ENCODE data around the gene GAPDHS. TPM values are rescaled to one million over a fixed set of nuclear protein-coding genes. Genes with fewer than 3 reads are reported as not detected.

Gene GAPDHS
- total and polyA plus RNA-seq, 12 donors = not detected

DNA sequence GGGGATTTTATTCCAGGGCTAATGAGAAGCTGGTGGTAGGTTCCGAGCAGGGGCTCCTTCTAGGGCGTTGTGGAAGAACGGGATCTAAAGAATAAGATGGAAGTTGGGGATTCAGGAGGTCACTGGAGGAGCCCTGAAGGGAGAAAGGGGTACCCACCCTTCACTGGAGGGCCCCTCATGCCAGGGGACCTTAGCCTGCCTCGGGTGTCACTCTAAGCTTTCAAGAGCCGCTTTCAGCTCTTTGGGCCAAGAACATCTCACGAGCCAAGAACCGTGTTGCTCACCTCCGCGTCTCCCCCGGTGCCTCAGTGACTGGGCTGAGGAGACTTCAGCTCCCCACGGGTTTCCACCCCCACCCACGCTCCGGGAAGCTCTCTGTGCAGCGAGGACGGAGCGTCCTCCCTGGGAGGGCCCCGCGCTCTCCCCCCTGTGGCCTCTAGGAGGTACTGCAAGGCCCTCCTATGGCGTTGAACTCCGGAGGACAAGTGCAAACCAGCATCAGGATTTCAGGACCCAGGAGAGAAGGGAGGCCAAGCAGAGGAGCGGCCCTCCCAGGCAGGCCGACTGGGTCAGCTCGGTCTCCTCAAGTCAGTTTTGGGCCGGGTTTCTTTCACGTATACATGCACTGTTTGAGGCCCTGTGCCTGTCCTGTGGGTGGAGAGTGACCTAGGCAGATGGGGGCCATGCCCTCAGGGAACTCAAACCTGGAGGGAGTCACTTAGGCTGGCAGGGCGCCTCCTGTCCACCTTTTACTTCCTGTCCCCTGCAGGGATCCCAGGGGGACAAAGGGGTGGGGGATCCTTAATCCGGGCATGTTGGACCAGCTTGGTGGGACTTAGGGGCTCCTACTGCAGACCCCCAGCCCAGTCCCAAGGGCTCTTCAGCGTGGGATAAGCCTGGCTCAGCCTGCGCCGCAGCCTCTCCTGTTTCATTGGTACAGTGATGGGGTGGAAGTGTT is 37.9 kb upstream of the GAPDHS start:
- 22 to 35% (median 25%) methylated on average over 13 to 30 of the region's 30 CpGs for WGBS, 4 donors
- H3K36me3 ChIP-seq (replicated peaks in 1 of 2) = no peaks in the 10 kb centered on the region
- peaks cover 0 to 5% of the 10 kb centered on the region in 2 donors for H3K4me1 ChIP-seq (replicated peaks in 1 of 2)
- no peak for TF ChIP-seq POLR2A (IDR thresholded peaks at IDR 0.05)
- TF ChIP-seq, protein P1, sequence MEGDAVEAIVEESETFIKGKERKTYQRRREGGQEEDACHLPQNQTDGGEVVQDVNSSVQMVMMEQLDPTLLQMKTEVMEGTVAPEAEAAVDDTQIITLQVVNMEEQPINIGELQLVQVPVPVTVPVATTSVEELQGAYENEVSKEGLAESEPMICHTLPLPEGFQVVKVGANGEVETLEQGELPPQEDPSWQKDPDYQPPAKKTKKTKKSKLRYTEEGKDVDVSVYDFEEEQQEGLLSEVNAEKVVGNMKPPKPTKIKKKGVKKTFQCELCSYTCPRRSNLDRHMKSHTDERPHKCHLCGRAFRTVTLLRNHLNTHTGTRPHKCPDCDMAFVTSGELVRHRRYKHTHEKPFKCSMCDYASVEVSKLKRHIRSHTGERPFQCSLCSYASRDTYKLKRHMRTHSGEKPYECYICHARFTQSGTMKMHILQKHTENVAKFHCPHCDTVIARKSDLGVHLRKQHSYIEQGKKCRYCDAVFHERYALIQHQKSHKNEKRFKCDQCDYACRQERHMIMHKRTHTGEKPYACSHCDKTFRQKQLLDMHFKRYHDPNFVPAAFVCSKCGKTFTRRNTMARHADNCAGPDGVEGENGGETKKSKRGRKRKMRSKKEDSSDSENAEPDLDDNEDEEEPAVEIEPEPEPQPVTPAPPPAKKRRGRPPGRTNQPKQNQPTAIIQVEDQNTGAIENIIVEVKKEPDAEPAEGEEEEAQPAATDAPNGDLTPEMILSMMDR (IDR thresholded peaks at IDR 0.05) = peak; percentile 90 to 99 (median 94)
- peak; percentile 60 to 79 (median 67) for DNase-seq
- H3K9me3 ChIP-seq (replicated peaks in 1 of 3) = no peaks in the 10 kb centered on the region
- H3K4me3 ChIP-seq = no peak overlapping the region
- no peak overlapping the region for H3K27ac ChIP-seq
- intact Hi-C loops (cut with DNase I) = loop anchor here in 1 of 2 donors (2.0 kb wide), 1 partner anchor 143 kb away; no protein-coding TSS in a partner anchor
- H3K27me3 ChIP-seq = no peaks in the 10 kb centered on the region

DNA sequence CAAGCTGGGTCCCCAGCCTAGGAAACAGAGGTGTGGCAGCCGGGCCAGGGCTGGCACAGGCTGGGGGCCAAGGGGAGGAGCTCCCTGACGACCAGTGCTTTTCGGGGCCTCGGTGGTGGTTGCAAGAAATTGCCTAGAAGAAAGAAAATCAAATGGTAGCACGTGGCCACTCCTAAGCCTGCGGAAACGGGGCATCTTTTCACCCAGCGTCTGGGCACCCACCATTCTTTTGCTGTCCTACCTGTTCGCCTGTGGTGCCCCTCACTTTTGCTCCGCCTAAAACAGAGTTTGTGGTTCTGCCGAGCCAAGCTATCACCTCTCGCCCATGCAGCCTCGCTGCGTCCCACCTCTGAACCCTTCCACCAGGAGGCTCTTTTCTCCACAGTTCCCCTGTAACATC is 35.9 kb upstream of the GAPDHS start:
- H3K27me3 ChIP-seq = no peaks in the 10 kb centered on the region
- H3K36me3 ChIP-seq (replicated peaks in 1 of 2) = no peaks in the 10 kb centered on the region
- H3K4me1 ChIP-seq (replicated peaks in 1 of 2) = peaks cover 0 to 5% of the 10 kb centered on the region in 2 donors
- WGBS, 4 donors = 80 to 87% (median 86%) methylated on average over 12 to 14 of the region's 14 CpGs
- DNase-seq = no peak
- intact Hi-C loops (cut with DNase I) = no loop called here
- H3K9me3 ChIP-seq (replicated peaks in 1 of 3) = no peaks in the 10 kb centered on the region
- no peak overlapping the region for H3K27ac ChIP-seq
- no peak overlapping the region for H3K4me3 ChIP-seq
- TF ChIP-seq POLR2A (IDR thresholded peaks at IDR 0.05) = no peak
- TF ChIP-seq, protein P1 (IDR thresholded peaks at IDR 0.05) = no peak

DNA sequence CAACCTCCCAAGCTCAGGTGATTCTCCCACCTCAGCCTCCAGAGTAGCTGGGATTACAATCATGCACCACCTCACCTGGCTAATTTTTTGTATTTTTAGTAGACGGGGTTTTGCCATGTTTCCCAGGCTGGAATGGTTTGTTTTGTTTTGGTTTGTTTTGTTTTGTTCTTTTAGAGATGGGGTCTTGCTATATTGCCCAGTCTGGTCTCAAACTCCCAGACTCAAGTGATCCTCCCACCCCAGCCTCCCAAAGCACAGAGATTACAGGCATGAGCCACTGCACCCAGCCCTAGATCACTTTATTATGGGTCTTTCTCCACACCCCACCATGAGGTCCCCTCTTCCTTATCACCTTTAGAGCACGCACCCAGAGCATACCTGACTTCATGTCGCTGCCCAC is 35.0 kb upstream of the GAPDHS start:
- no peak overlapping the region for H3K4me3 ChIP-seq
- H3K36me3 ChIP-seq (replicated peaks in 1 of 2) = no peaks in the 10 kb centered on the region
- H3K4me1 ChIP-seq (replicated peaks in 1 of 2) = peaks cover 0 to 5% of the 10 kb centered on the region in 2 donors
- WGBS, 4 donors = 70 to 90% (median 81%) methylated on average over 3 of the region's 3 CpGs
- no peak for TF ChIP-seq POLR2A (IDR thresholded peaks at IDR 0.05)
- TF ChIP-seq, protein P1 (IDR thresholded peaks at IDR 0.05) = no peak
- no peaks in the 10 kb centered on the region for H3K9me3 ChIP-seq (replicated peaks in 1 of 3)
- DNase-seq = no peak
- no peaks in the 10 kb centered on the region for H3K27me3 ChIP-seq
- intact Hi-C loops (cut with DNase I) = no loop called here
- no peak overlapping the region for H3K27ac ChIP-seq

DNA sequence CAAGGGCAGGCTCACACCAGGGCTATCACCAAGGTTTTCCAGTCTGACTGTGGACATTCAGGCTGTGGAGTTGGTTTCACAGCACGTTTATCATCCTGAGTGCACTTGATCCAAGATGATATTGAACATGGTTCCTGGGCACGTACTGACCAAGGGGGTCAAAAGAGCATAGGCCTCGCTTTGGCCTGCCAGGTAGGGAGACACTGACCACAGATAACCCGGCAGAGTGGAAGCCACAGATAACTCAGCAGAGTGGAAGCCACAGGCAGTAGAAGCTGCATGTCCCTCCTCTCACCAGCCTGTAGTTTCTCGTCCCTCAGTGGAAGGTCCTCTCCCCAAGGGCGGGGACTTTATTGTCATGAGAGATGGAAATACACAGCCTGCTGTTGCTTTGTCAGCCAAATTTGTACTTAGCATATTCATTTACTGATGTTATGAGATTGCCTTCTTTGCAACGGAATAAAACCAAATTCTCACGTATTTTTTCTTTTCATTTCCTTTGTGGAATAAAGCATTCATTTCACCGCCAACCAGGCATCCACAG is 34.2 kb upstream of the GAPDHS start:
- Histone ChIP-seq H3K27ac (no peak overlapping the region), H3K36me3 (replicated peaks in 1 of 2) (no peaks in the 10 kb centered on the region), H3K4me3 (no peak overlapping the region), H3K27me3 (no peaks in the 10 kb centered on the region), H3K9me3 (replicated peaks in 1 of 3) (no peaks in the 10 kb centered on the region), H3K4me1 (replicated peaks in 1 of 2) (peaks cover 0 to 5% of the 10 kb centered on the region in 2 donors)
- WGBS, 4 donors = 76 to 89% (median 81%) methylated on average over 5 to 9 of the region's 9 CpGs
- DNase-seq = no peak
- TF ChIP-seq POLR2A (IDR thresholded peaks at IDR 0.05) = no peak
- TF ChIP-seq, protein P1 (IDR thresholded peaks at IDR 0.05) = no peak
- intact Hi-C loops (cut with DNase I) = no loop called here
